Hepatocyte (in vitro differentiated cells): ENCODE data around the gene HOXD3.

ENCODE experiments used
- EZH2 ChIP-seq: fragments of 200-600 bp; sonication (generic); IDR thresholded peaks from 2 replicates; pipeline ENCODE4 v1.6.1; 2016; ENCODE audit warnings: antibody characterized with exemption, mild to moderate bottlenecking, borderline replicate concordance
- EZH2phosphoT487 ChIP-seq: fragments of 200-600 bp; sonication (generic); IDR thresholded peaks from one replicate; pipeline ENCODE4 v1.6.1; 2018; ENCODE audit warnings: antibody characterized with exemption, mild to moderate bottlenecking, low read depth, moderate library complexity; ENCODE audit not compliant: unreplicated experiment, severe bottlenecking
- TF ChIP-seq, protein P1 (sequence below): fragments of 200-600 bp; sonication (generic); IDR thresholded peaks from 2 replicates; pipeline ENCODE4 v1.5.1; 2016; ENCODE audit warnings: antibody characterized with exemption, mild to moderate bottlenecking; ENCODE audit not compliant: poor library complexity

GRCh38 chr2:176156301-176156806 lies 753 bp upstream of the HOXD3 start:
- TF ChIP-seq, protein P1, sequence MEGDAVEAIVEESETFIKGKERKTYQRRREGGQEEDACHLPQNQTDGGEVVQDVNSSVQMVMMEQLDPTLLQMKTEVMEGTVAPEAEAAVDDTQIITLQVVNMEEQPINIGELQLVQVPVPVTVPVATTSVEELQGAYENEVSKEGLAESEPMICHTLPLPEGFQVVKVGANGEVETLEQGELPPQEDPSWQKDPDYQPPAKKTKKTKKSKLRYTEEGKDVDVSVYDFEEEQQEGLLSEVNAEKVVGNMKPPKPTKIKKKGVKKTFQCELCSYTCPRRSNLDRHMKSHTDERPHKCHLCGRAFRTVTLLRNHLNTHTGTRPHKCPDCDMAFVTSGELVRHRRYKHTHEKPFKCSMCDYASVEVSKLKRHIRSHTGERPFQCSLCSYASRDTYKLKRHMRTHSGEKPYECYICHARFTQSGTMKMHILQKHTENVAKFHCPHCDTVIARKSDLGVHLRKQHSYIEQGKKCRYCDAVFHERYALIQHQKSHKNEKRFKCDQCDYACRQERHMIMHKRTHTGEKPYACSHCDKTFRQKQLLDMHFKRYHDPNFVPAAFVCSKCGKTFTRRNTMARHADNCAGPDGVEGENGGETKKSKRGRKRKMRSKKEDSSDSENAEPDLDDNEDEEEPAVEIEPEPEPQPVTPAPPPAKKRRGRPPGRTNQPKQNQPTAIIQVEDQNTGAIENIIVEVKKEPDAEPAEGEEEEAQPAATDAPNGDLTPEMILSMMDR: no peak
- TF ChIP-seq EZH2 (no peak), EZH2phosphoT487 (no peak)
